ENCODE results near the gene DIAPH2.

DNA sequence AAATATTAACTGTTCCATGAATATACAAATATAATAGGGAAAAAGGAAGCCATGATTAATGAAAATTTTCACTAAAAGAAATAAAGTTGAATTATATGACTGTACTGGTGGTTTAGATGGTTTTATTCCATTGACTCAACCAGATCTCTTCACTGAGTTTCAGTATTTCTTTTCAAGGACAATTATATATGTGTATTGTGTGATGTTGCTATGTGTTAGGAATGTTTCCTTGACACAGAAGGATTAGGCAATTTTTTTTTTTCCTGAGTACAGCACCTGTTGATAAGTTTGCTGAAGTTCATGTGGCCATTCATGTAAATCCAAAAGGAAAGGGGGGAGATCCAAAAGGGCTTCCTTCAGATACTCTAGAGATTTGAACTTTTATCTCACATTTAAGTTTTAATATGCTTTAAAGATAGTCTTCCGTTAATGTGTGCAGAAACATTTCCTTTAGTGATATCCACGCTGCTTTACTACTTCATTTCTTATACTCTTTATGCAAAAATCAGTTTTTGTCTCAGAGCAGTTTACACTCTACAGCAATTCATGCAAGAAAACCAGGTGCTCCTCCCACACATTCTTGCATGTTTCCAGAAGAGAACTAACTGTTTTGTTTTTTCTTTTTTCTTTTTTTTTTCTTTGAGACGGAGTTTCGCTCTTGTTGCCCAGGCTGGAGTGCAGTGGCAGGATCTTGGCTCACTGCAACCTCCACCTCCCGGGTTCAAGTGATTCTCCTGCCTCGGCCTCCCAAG is 448.2 kb downstream of the DIAPH2 start:
- TF ChIP-seq, protein P1, sequence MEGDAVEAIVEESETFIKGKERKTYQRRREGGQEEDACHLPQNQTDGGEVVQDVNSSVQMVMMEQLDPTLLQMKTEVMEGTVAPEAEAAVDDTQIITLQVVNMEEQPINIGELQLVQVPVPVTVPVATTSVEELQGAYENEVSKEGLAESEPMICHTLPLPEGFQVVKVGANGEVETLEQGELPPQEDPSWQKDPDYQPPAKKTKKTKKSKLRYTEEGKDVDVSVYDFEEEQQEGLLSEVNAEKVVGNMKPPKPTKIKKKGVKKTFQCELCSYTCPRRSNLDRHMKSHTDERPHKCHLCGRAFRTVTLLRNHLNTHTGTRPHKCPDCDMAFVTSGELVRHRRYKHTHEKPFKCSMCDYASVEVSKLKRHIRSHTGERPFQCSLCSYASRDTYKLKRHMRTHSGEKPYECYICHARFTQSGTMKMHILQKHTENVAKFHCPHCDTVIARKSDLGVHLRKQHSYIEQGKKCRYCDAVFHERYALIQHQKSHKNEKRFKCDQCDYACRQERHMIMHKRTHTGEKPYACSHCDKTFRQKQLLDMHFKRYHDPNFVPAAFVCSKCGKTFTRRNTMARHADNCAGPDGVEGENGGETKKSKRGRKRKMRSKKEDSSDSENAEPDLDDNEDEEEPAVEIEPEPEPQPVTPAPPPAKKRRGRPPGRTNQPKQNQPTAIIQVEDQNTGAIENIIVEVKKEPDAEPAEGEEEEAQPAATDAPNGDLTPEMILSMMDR (IDR thresholded peaks at IDR 0.05): no peak
- no peak for TF ChIP-seq EP300 (IDR thresholded peaks at IDR 0.05)

All from tibial nerve (tissue), 4 donors.